ENCODE measurements around the gene ZNF823. TPM values are rescaled to one million over a fixed set of nuclear protein-coding genes. Genes with fewer than 3 reads are reported as not detected.

Gene ZNF823
- 6.4 and 8.7 TPM in 2 replicates for total RNA-seq

GRCh38 chr19:11738746-11739620, at the start of gene ZNF823:
TSS of gene ZNF823 (minus strand) at chr19:11738946. CDS start at chr19:11738819, 127 bp downstream.

GRCh38 chr19:11766597-11767591, 28.1 kb upstream of the ZNF823 start, which contains the start of gene ZNF441:
TSS of gene ZNF441 (plus strand) at chr19:11767000. CDS start at chr19:11767194, 194 bp downstream.

Other genes with a start within 250 kb of the ZNF823 start
- 6.6 and 11.1 TPM in 2 replicates for gene ZNF653, start 233.1 kb downstream of the ZNF823 start, total RNA-seq
- 41.2 and 71.0 TPM in 2 replicates for gene ECSIT, start 209.8 kb downstream of the ZNF823 start, total RNA-seq
- 1.7 TPM in 1 of 2 replicates, not detected in the other for gene CNN1, start 200.1 kb downstream of the ZNF823 start, total RNA-seq
- gene ELOF1, start 179.7 kb downstream of the ZNF823 start, total RNA-seq, result 27.1 and 28.9 TPM in 2 replicates
- 46.7 and 66.5 TPM in 2 replicates for gene ACP5, start 161.3 kb downstream of the ZNF823 start, total RNA-seq
- 22.6 and 24.6 TPM in 2 replicates for gene ZNF627, start 141.5 kb downstream of the ZNF823 start, total RNA-seq
- gene ZNF441, start 28.1 kb upstream of the ZNF823 start, total RNA-seq, result 4.6 and 6.4 TPM in 2 replicates
- 0.72 and 0.85 TPM in 2 replicates for gene ZNF491, start 59.6 kb upstream of the ZNF823 start, total RNA-seq
- gene ZNF440, start 75.3 kb upstream of the ZNF823 start, total RNA-seq, result 8.4 and 9.6 TPM in 2 replicates
- 1.3 and 2.4 TPM in 2 replicates for gene ZNF439, start 109.8 kb upstream of the ZNF823 start, total RNA-seq
- 0.21 and 7.2 TPM in 2 replicates for gene ZNF69, start 148.8 kb upstream of the ZNF823 start, total RNA-seq
- gene ZNF700, start 186.2 kb upstream of the ZNF823 start, total RNA-seq, result 8.2 and 8.5 TPM in 2 replicates
- 0.43 and 1.2 TPM in 2 replicates for gene ZNF763, start 226.1 kb upstream of the ZNF823 start, total RNA-seq